ENCODE results near the gene PDCL2.
"Not testable (repeated sequence)": the region's sequence is repeated elsewhere in the genome, so short reads cannot be mapped to it uniquely, and the experiment has no call there.

PDCL2 gene

GRCh38 chr4:55582773-55583172 lies 9.3 kb downstream of the PDCL2 start:
- not testable (repeated sequence) for DNase-seq

DNA sequence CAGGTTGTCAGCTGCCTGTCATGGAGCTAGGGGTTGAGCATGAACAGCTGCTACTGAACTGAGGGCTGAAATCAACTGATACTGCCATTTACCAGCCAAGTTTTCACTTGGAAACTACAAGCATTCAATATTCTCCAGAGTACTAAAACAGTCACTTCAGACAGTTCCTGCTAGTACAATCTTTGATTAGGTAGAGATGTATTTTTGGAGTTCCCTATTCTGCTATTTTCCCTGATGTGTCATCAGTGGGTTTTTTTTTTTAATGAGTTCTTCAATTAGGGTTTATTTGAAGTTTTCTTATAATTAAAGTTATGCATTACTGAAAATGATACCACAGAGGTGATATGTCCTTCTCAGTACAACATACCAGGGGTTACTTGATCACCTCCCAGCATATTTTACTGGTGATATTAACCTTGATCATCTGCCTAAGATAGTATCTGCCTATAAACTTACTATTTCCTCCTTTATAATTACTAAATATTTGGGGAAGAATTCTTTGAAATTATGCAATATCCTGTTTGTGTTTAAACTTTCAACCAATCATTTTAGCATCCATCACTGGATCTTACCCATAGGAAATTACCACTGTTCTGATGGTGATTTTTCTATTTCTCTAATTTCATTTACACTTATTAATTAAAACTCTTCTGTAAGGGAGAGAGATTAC lies 13.6 kb downstream of the PDCL2 start:
- no peak for DNase-seq

- DNase-seq, result no peak
Measured at GRCh38 chr4:55575513-55575912, 16.5 kb downstream of the PDCL2 start.

DNA sequence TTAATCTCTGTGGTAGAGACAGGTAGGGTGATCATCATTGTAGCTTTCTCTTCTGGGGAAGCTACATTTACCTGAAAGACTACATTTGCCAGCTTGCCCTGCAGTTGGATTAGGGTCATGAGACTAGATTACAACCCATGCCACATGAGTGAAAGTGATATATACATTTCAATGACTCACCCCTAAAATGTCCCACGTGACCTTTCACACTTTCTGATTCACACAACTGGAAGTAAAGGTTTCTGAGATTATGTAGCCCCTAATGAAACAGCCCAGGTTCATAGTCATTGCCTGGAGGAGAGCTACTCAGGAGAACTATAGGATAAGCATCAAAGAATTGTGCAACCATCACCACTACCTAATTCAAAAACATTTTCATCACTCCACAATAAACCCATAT lies 17.8 kb downstream of the PDCL2 start:
- DNase-seq, result no peak

DNA sequence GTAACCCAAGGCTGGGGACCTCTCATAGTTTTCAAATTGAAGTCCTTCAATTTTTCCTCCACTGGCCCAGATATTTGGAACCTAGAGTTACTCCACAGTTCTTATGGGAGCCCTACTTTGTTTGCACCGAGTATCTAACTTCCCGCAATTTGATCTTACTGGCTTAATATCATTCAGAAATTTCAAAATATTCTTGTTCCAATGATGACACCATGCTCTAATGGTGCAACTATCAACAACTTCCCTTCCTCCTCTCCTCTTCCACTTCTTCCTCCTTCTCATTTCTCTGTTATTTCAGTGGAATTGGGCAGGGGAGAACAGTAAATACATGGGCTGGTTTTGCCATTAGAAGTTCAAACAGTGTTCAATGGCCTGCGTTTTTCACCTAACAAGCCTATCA lies 20.2 kb downstream of the PDCL2 start:
- DNase-seq, result no peak

GRCh38 chr4:55568905-55569504 lies 23.0 kb downstream of the PDCL2 start:
- no peak for DNase-seq

DNA sequence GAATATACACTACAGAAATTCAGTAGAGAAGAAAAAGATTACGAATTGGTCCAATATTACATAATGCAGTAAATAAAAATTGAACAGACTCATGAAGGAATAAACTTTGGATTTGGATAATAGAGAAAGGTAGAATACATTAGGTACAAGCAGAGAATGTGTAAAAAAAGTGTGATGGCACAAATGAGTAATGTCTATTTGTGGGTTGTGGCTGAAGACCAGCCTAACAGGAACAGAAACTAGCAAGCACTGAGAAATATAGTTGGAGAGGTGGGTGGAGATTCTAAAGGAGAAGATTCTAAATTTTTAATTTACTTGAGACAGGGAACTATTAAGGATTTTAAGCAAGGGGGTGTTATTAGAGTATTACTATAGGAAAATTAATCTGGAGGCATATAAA lies 30.2 kb downstream of the PDCL2 start:
- DNase-seq, result no peak

DNA sequence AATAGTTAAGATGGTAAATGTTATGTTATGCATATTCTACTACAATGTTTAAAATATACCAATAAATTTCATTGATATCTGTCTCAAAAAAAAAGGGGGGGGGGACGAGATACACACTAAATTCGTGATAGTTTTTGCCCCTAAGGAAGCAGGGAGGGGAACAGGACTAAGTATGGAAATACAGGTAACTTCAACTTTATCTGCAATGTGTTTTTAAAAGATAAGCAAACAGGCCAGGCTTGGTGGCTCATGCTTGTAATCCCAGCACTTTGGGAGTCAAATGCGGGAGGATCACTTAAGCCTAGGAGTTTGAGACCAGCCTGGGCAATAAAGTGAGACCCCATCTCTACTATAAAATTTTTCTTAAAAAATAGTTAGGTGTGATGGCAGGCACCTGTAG lies 31.9 kb downstream of the PDCL2 start:
- DNase-seq, result no peak

GRCh38 chr4:55554453-55555030 lies 37.5 kb downstream of the PDCL2 start:
- peak; percentile 55 for DNase-seq

DNA sequence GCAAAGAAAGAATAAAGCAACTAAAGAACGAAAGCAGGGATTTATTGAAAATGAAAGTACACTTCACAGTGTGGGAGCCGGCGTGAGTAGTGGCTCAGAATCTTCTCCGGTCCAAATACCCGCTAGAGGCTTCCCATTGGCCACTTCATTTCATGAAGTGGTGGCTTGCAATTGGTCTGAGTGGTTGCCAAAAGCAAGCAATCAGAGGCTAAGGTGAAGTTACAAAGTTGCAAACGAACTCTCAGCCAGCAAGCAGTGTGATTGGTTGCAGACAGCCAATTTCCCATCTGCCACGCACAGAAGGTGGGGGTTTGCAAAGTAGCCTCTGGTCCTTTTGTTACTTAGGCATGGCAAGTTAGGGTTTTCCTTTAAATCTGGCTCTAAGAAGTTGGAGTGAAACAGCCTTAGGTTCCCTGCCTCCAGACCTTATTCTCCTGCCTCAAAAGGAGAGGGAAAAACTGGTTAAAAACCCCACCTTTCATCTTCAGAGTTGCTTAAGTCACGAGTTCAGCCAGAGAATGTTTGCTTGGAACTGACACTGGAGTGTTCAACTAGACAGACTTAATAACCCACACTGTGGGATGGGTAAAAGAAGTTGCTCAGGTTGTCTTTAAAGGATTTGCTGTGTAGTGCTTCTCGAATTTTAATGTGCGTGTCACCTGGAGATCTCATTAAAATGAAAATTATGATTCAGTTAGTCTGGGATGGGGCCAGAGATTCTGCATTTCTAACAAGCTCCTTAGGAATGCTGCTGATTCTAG lies 38.4 kb downstream of the PDCL2 start:
- DNase-seq, result peak; percentile 54

DNA sequence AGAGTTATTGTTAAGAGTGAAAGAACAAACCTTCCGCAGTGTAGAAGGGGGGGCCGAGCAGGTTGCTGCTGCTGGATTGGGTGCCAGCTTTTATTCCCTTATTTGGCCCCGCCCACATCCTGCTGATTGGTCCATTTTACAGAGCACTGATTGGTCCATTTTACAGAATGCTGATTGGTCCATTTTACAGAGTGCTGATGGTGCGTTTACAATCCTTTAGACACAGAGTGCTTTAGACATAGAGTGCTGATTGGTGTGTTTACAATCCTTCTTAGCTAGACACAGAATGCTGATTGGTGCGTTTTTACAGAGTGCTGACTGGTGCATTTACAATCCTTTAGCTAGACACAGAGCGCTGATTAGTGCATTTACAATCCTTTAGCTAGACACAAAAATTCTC lies 40.1 kb downstream of the PDCL2 start:
- peak; percentile 29 for DNase-seq

DNA sequence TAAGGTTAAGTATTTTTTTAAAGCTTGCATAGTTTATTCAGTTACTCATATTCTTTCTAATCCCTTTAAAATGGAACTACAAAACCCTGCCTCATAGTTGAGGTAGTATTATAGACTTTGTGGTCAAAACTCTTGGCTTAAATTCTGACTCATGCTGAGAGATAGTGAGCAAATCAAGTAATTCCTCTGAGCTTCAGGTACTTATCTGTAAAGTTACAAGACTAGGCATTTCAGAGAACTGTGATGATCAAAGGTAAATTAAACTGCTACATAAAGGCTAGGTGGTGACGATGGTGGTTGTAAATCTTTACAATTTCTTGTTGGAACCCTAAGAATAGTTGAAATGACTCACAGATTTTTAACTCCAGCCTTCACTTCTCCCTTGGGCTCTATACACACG lies 42.2 kb downstream of the PDCL2 start:
- DNase-seq, result no peak

- DNase-seq, result no peak
Measured at GRCh38 chr4:55547918-55548317, 44.1 kb downstream of the PDCL2 start.

GRCh38 chr4:55547466-55547770 lies 44.6 kb downstream of the PDCL2 start:
- no peak for DNase-seq

DNA sequence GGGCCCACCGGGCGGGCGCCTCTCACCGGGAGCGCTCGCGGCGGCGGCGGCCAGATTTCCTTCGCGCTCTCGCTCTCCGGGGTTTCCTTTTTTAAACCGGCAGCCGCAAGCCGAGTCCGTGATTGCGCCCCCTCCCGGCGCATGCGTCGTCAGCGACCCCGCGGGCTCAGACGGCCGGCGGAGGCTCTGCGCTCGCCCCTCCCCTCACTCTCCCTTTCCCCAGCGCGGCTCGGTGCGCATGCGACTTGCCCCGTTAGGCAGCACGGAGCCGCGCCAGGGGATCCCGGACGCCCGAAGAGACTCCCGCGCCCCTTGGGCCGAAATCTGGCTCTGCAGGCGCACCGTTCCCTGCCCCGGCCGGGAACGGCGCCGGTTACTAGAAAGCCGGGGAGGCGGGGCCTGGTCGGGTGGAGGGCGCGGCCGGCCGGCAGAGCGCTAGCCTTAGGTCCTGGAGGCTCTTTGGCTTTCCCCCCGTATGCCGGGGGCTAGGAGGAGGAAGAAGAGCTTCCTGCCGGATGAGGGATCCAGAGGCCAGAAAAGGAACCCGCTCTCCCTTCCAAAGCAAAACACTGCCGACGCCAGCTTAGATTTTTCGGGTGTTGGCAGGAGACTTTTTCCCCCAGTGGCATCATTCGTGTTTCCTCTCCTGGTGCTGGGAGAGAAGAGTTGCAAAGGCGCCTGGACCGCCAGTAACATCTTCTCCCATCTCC lies 45.1 kb downstream of the PDCL2 start, which contains the start of gene CLOCK:
TSS of gene CLOCK (minus strand) at position 154 of the 710 bp plus-strand sequence. CDS start 64,124 bp downstream, outside the sequence.
- peak; percentile 89 for DNase-seq

DNA sequence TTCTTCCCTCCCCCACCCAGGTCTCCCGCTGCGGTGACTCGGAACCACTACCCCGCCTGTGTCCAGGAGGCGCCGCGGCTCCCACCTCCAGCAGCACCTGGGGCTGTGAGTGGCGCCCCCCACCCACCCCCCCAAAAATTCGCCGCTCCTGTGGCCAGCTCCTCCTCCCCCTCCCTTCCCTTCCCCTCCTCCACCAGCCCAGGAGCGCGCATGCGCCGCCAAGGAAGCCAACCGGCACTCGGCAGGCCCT lies 45.6 kb downstream of the PDCL2 start:
- no peak for DNase-seq

GRCh38 chr4:55545641-55546505 lies 46.2 kb downstream of the PDCL2 start:
- peak; percentile 70 for DNase-seq

- DNase-seq, result no peak
Measured at GRCh38 chr4:55545151-55545550, 46.9 kb downstream of the PDCL2 start.

DNA sequence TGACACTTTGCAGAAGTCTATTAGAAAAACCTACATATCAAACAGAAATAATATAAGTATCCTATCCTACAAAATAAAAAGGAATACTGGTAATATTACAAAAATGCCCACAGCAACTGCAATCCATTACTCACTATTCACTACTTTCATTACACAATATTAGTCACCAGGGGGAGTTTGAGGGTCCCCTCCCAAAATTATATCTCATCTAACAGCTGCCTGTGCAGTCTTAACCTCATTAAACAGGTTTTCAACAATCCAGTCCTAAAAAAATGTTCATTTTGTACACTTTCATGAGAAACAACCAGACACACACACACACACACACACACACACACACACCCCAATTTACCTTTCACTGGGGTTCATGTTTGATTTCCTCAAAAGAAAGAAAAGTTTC lies 48.2 kb downstream of the PDCL2 start:
- DNase-seq, result peak; percentile 19

GRCh38 chr4:55540271-55540670 lies 51.8 kb downstream of the PDCL2 start:
- no peak for DNase-seq

GRCh38 chr4:55539658-55540057 lies 52.4 kb downstream of the PDCL2 start:
- DNase-seq, result no peak

DNA sequence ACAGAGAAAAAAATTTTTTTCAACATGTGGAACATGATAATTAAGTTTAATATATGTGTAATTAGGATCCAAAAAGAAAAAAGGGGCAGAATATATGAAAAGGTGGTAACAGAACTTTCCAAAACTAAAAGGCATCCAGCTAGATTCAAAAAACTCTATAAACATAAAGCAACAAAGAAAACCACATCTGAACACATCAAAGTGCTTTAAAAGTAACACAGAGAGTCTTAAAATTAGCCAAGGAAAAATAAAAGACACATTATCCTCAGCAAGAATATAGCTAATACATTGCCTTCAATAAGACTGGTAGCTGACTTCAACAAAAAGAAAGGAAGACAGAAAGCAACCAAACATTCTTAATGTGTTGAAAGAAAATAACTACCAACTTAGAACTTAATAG lies 53.5 kb downstream of the PDCL2 start:
- DNase-seq, result no peak

DNA sequence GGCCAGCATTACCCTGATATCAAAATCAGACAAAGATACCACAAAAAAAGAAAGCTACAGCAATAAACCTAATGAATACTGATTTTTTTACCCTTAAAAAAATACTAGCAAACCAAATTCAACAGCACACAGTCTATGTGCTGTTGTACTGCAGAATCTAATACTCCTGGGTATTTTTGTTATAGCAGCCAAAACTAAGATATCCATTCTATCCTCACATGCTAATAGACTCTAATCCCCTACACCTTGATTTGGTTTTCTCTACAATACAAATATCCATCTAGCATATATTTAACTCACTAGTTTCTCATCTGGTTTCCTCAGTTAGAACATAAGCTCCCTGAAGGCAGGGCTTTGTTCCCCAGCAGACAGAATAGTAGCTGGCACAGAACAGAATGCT lies 57.7 kb downstream of the PDCL2 start:
- no peak for DNase-seq
